GM10266 (cell line): ENCODE results near the gene INO80D.

Source experiments
- DNase-seq: peaks from one replicate; pipeline ENCODE4 v3.0.0; 2012; ENCODE audit errors: extremely low spot score
- TF ChIP-seq, protein P1 (sequence below): IDR thresholded peaks from 2 replicates; pipeline ENCODE4 v1.5.1; 2012; ENCODE audit warnings: mild to moderate bottlenecking, low read depth; ENCODE audit not compliant: control insufficient read depth, insufficient read depth; ENCODE audit errors: missing control alignments

The INO80D gene

DNA sequence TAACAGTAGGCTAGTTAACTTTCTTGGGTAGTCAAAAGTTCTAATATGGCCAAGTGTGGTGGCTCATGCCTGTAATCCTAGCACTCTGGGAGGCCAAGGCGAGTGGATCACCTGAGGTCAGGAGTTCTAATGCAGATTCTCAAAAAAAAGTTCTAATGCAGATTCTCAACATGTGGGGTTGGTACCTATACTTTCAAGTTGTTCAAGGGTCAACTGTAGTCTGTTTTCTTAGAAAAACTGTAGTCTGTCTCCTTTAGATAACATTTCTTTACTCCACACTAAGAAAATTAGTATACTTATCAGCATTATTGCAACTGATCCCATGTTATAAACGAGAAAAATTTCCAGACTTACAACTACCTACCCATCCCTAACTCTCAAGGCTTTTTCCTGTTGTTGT lies 16.6 kb downstream of the INO80D start:
- TF ChIP-seq, protein P1, sequence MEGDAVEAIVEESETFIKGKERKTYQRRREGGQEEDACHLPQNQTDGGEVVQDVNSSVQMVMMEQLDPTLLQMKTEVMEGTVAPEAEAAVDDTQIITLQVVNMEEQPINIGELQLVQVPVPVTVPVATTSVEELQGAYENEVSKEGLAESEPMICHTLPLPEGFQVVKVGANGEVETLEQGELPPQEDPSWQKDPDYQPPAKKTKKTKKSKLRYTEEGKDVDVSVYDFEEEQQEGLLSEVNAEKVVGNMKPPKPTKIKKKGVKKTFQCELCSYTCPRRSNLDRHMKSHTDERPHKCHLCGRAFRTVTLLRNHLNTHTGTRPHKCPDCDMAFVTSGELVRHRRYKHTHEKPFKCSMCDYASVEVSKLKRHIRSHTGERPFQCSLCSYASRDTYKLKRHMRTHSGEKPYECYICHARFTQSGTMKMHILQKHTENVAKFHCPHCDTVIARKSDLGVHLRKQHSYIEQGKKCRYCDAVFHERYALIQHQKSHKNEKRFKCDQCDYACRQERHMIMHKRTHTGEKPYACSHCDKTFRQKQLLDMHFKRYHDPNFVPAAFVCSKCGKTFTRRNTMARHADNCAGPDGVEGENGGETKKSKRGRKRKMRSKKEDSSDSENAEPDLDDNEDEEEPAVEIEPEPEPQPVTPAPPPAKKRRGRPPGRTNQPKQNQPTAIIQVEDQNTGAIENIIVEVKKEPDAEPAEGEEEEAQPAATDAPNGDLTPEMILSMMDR: no peak
- no peak for DNase-seq

DNA sequence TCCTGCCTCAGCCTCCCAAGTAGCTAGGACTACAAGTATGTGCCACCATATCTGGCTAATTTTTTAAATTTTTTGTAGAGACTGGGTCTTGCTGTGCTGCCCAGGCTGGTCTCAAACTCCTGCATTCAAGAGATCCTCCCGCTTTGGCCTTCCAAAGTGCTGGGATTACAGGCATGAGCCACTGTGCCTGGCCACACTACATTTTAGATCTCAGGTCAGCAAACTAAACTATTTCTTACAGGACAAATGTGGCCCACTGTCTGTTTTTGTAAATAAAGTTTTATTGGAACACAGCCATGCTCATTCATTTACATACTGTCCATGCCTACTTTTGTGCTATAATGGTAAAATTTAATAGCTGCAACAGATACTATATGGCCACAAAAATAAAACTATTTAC lies 17.8 kb downstream of the INO80D start:
- DNase-seq: no peak
- TF ChIP-seq, protein P1: no peak

DNA sequence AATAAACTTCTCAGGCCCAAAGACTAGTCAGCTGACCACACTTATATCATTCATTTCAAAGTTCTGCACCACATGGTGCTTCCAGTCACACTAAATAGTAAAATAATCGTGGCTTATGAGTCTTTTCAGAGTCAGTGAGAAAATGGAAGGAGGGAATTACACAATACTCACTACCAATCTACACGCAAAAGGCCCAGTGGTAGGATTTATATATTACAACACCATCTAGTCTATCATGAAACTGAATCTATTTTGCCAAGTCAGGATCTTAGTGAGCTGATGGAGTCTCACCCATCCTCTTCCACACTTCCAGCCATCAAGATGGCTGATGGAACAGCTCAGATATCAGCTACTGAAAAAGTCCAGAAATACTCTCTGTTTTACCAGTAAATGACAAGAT lies 21.9 kb downstream of the INO80D start:
- TF ChIP-seq, protein P1: no peak
- DNase-seq: no peak

DNA sequence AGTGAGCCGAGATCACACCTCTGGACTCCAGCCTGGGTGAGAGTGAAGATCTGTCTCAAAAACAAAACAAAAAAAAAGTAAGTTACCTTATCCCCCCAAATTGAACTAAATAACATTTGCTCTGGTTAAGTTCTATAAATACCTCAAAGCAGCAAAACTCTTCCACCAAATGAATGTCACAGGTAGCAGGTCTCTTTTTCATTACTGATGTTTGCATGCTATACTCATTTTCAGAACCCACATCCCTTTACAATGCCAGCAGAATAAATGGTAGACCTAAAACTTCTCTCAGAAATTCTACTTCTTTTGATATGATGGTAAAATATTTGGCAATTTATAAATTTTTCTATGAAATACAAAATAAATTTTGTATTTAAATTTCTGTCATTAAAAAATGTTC lies 22.3 kb downstream of the INO80D start:
- TF ChIP-seq, protein P1: no peak
- no peak for DNase-seq

DNA sequence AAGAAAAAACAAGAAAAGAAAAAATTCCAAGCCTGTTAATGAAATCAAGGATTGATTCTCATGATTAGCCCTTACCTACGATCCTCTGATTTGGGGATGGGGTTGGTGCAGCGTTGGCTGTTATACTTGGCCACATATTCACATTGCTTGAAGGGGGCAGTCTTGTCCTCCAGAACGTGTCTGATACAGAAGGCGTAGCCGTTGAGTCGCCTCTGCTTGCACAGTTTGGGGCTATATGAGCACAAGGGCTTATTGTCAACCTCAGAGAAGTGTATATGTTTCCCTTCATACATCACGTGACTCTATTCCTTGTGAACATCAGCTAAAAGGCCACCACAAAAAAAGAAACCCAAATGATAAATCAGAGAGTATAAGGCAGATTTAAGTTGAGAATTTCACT lies 23.2 kb downstream of the INO80D start:
- TF ChIP-seq, protein P1: no peak
- no peak for DNase-seq

DNA sequence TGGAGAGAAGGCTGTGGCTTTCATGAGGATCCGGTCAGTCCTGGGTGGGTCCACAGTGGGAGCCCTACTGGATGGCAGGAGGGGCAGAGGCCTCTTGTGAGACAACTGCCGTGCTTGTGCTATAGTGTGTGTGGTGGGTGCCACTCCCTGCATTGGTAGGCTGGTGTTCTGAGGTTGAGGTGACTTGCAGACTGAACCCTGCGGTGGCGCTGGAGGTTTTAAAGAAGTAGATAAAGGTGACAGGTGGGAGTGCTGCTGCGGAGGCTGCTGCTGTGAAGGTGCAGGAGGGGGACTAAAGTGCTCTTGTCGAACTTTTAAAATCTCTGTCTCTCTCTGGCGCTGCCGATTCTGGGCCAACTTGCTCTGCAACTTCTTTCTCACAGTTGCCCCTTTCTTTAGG lies 29.7 kb downstream of the INO80D start:
- no peak for DNase-seq
- TF ChIP-seq, protein P1: no peak

DNA sequence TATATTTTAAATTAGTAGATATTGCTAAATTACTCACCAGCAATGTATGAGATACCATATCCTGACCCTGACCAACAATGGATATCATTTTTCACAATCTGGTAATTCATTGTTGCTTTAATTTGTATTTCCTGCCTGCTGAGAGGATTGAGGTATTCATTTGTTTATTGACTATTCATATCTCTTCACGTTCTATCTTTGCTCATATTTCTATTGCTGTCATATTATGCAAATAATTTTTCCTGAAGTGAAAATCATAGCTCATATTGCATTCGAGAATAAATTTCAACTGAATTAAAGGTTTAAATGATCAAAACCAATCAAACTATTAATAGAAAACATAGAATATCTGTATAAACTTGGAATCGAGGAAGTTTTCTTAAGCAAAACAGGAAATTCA lies 31.0 kb downstream of the INO80D start:
- no peak for DNase-seq
- TF ChIP-seq, protein P1: no peak

DNA sequence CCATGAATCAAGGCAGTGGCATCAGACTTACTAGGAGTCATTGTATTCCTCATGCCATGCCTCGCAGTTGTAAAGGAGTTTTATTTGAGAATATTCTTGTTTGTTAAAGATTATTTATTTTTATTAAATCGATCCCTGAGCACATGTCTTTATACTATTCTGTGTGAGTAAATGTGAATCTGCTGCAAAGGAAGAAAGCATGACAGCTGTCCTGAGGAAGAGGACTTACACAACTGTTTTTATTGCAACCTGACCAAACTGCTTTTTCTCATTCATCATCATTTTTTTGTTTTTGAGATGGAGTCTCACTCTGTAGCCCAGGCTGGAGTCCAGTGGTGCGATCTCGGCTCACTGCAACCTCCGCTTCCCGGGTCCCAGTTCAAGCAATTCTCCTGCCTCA lies 34.1 kb downstream of the INO80D start:
- TF ChIP-seq, protein P1: no peak
- DNase-seq: no peak
